HepG2 (cell line): ENCODE results near the gene VWC2L. TPM values are rescaled to one million over a fixed set of nuclear protein-coding genes. Genes with fewer than 3 reads are reported as not detected.

Experiments used
- ATAC-seq: fragments of 200-7000 bp; cut with Tn5 transposase; 3 replicates; pipeline ENCODE4 v1.9.1; 2020; ENCODE audit warnings: mild to moderate bottlenecking, moderate library complexity
- BruUV-seq: library from RNA; stranded (reverse); fragments of 400-500 nt; replicated peaks from 2 replicates; lab custom pipeline; 2021; lab: Mats Ljungman, UMichigan
- CTCF ChIA-PET: fragments of 300-600 bp; formaldehyde crosslinking; extraction: SDS; loops from one replicate; lab custom pipeline; 2021; ENCODE audit warnings: low total read pairs, inconsistent platforms, low intra/inter-chr PET ratio; lab: Yijun Ruan, JAX
- POLR2A ChIA-PET: fragments of 350-600 bp; sonication (Branson Sonifier 250); formaldehyde crosslinking; loops from one replicate; lab custom pipeline; 2020; ENCODE audit warnings: antibody characterized with exemption, inconsistent platforms; lab: Yijun Ruan, JAX
- DNase-seq: peaks from one replicate; pipeline ENCODE4 v3.0.0-alpha.2; 2015; ENCODE audit warnings: low spot score
- FAIRE-seq: peaks from 3 replicates; lab custom pipeline; 2011; peaks lifted over from hg19 to GRCh38; lab: Jason Lieb, UNC
- H2AFZ ChIP-seq: one replicate; pipeline ENCODE4 v1.6.1; 2011; ENCODE audit warnings: low read length, inconsistent platforms
- H3K27ac ChIP-seq: fragments of 300-600 bp; 3 replicates; pipeline ENCODE4 v1.8.0; 2011; ENCODE audit warnings: mixed run types, mild to moderate bottlenecking, mixed read lengths, low read length, inconsistent platforms; ENCODE audit not compliant: insufficient read depth; ENCODE audit errors: extremely low read length
- H3K27me3 ChIP-seq, 2 experiments: fragments of 200-600 bp in 1 of 2; 2 replicates in 1 of 2; 3 replicates in 1 of 2; pipeline versions ENCODE4 v1.6.0 to v1.8.0; 2011; ENCODE audit warnings: low read length in 2 of 2, mild to moderate bottlenecking in 2 of 2, moderate library complexity in 2 of 2, inconsistent platforms in 1 of 2; ENCODE audit not compliant: insufficient read depth in 2 of 2, control insufficient read depth in 1 of 2
- H3K36me3 ChIP-seq, 2 experiments: fragments of 200-600 bp in 1 of 2; replicated peaks in 1 of 2; 2 replicates in 1 of 2; 3 replicates in 1 of 2; pipeline versions ENCODE4 v1.5.1 to v1.8.0; 2011; ENCODE audit warnings: low read length in 2 of 2, inconsistent platforms in 1 of 2; ENCODE audit not compliant: insufficient read depth in 2 of 2, control insufficient read depth in 1 of 2
- H3K4me1 ChIP-seq: 2 replicates; pipeline ENCODE4 v1.5.1; 2012; ENCODE audit warnings: low read length, inconsistent platforms; ENCODE audit not compliant: insufficient read depth
- H3K4me2 ChIP-seq: 2 replicates; pipeline ENCODE4 v1.6.0; 2011; ENCODE audit warnings: low read depth, low read length, inconsistent platforms
- H3K4me3 ChIP-seq, 3 experiments: fragments of 200-600 bp in 1 of 3; sonication (generic), shearing (Covaris generic) in 1 of 3; replicated peaks in 1 of 3; 2 replicates each; pipeline ENCODE4 v1.5.1; 2011 to 2016; ENCODE audit warnings: low read length in 3 of 3, inconsistent platforms in 2 of 3, low read depth in 2 of 3, mild to moderate bottlenecking in 2 of 3, control low read depth in 1 of 3, mixed read lengths in 1 of 3; ENCODE audit not compliant: insufficient read depth in 1 of 3
- H3K79me2 ChIP-seq: one replicate; pipeline ENCODE4 v1.6.1; 2011; ENCODE audit warnings: low read length, inconsistent platforms; ENCODE audit not compliant: insufficient read depth
- H3K9ac ChIP-seq: 2 replicates; pipeline ENCODE4 v1.6.0; 2011; ENCODE audit warnings: mild to moderate bottlenecking, low read depth, low read length, inconsistent platforms; ENCODE audit not compliant: insufficient read depth
- H3K9me3 ChIP-seq: 2 replicates; pipeline ENCODE4 v1.5.1; 2012; ENCODE audit warnings: mild to moderate bottlenecking, low read length
- H4K20me1 ChIP-seq: 2 replicates; pipeline ENCODE4 v1.6.0; 2011; ENCODE audit warnings: inconsistent platforms, mild to moderate bottlenecking, low read length, moderate library complexity; ENCODE audit not compliant: insufficient read depth
- ADNP ChIP-seq: sonication (generic); formaldehyde crosslinking; IDR thresholded peaks from 2 replicates; pipeline ENCODE4 v1.4.0; 2020; ENCODE audit warnings: missing genetic modification reagents
- FOXJ3 ChIP-seq: sonication (generic); formaldehyde crosslinking; IDR thresholded peaks from 2 replicates; pipeline ENCODE4 v1.4.0; 2020; ENCODE audit warnings: missing genetic modification reagents, mild to moderate bottlenecking, borderline replicate concordance
- IRX3 ChIP-seq: sonication (generic); formaldehyde crosslinking; IDR thresholded peaks from 2 replicates; pipeline ENCODE4 v1.8.1; 2023; ENCODE audit warnings: mild to moderate bottlenecking, low read depth, missing genetic modification reagents, borderline replicate concordance
- KDM5A ChIP-seq: fragments of 200-600 bp; sonication (generic); IDR thresholded peaks from 2 replicates; pipeline ENCODE4 v1.7.0; 2018; ENCODE audit warnings: antibody characterized with exemption, mild to moderate bottlenecking, low read length, borderline replicate concordance
- KLF15 ChIP-seq: sonication (generic); formaldehyde crosslinking; IDR thresholded peaks from 2 replicates; pipeline ENCODE4 v1.8.1; 2023; ENCODE audit warnings: borderline replicate concordance, mild to moderate bottlenecking, inconsistent platforms, missing genetic modification reagents, mixed read lengths
- RXRA ChIP-seq: sonication (generic); formaldehyde crosslinking; IDR thresholded peaks from 2 replicates; pipeline ENCODE4 v1.5.1; 2020; ENCODE audit warnings: missing genetic modification reagents
- SALL2 ChIP-seq: sonication (generic); formaldehyde crosslinking; IDR thresholded peaks from 2 replicates; pipeline ENCODE4 v1.8.1; 2023; ENCODE audit warnings: mild to moderate bottlenecking, missing genetic modification reagents, inconsistent platforms
- SP1 ChIP-seq, 2 experiments: fragments of 450-650 bp in 1 of 2; sonication (generic) in 1 of 2; formaldehyde crosslinking in 1 of 2; IDR thresholded peaks; 2 replicates each; pipeline versions ENCODE4 v1.4.0 to v1.6.1; 2016 to 2020; ENCODE audit warnings: missing genetic modification reagents in 1 of 2
- ZKSCAN8 ChIP-seq: IDR thresholded peaks from 2 replicates; pipeline ENCODE4 v1.6.1; 2016; ENCODE audit warnings: borderline replicate concordance, missing genetic modification reagents, missing compliant biosample characterization
- ZNF546 ChIP-seq: sonication (generic); formaldehyde crosslinking; conservative IDR thresholded peaks from 2 replicates; pipeline ENCODE4 v1.8.1; 2023; ENCODE audit warnings: mild to moderate bottlenecking, missing genetic modification reagents
- ZNF557 ChIP-seq: sonication (generic); formaldehyde crosslinking; IDR thresholded peaks from 2 replicates; pipeline ENCODE4 v1.4.0; 2020; ENCODE audit warnings: missing genetic modification reagents
- WGBS: methylation state at CpG from one replicate; pipeline ENCODE4 v1.1.6; 2017; ENCODE audit warnings: low lambda C conversion rate; 5-methylcytosine and 5-hydroxymethylcytosine counted together
- in situ Hi-C: cut with HindIII; loops from 2 replicates; pipeline ENCODE4 v1.10.0; 2017; ENCODE audit warnings: low pct_unique_long_range_greater_than_20kb; ENCODE audit not compliant: extremely low pct_ligation_motif_present
- intact Hi-C: fragments of 100-400 bp; cut with micrococcal nuclease; formaldehyde crosslinking; loops from one replicate; pipeline ENCODE4 v1.10.0; 2022; ENCODE audit not compliant: unreplicated experiment
- polyA plus RNA-seq, 8 experiments: library from polyadenylated mRNA; depleted of rRNA in 3 of 8; stranded (reverse) in 7 of 8; unstranded in 1 of 8; fragments of >200 nt; fragmentation: Illumina TruSeq in 4 of 8; extraction: Trizol in 4 of 8; gene quantifications; 2 replicates each; pipeline versions ENCODE4 v1.2.1 to v1.2.3, GENCODE V29; 2011 to 2016; ENCODE audit warnings: low read depth in 4 of 8, missing spikeins in 1 of 8, mixed read lengths in 1 of 8; ENCODE audit not compliant: insufficient read depth in 1 of 8
- total RNA-seq, 5 experiments: library from RNA; depleted of rRNA; stranded (reverse); fragments of >200 nt; fragmentation: Illumina TruSeq; extraction: Trizol; gene quantifications; 2 replicates each; pipeline ENCODE4 v1.2.3, GENCODE V29; 2016; ENCODE audit warnings: low read depth in 1 of 5
- TF ChIP-seq, protein P1 (sequence below): sonication (generic); formaldehyde crosslinking; conservative IDR thresholded peaks from 2 replicates; pipeline ENCODE4 v1.5.0; 2020; ENCODE audit warnings: missing genetic modification reagents
- TF ChIP-seq, protein P2 (sequence below): sonication (generic); formaldehyde crosslinking; IDR thresholded peaks from 2 replicates; pipeline ENCODE4 v1.5.1; 2020; ENCODE audit warnings: mild to moderate bottlenecking, missing genetic modification reagents, borderline replicate concordance

Gene VWC2L
- total and polyA plus RNA-seq, 2 of the 13 experiments (the other 11 are each of a cell fraction or from before 2014, with no cell fraction given), result not detected

DNA sequence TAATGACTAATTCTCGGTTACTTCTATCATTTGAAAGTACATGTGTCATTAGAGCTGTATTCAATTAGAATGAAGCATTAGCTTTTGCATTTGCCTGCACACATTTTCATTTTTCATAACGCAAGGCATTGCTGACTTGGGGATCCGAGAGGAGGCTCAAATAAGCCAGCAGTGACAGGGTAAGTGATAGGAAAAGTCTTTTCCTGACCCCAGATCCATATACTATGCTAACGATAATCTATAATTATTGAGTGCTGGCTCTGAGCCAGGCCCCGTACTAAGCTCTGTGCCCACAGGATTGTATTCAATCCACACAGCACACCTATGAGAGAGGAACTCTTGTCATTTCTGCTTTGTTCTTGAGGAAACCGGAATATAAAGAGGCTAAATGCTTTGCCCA, 168.2 kb downstream of the VWC2L start:
- no peak for DNase-seq
- no peak overlapping the region for H3K9ac ChIP-seq
- no peaks in the 10 kb centered on the region for H3K79me2 ChIP-seq
- H3K36me3 ChIP-seq, result no peaks in the 10 kb centered on the region
- no peaks in the 10 kb centered on the region for H4K20me1 ChIP-seq
- 7% methylated on average over 6 of the region's 6 CpGs for WGBS
- H3K4me2 ChIP-seq, result no peak overlapping the region
- FAIRE-seq, result no peak
- no TSS peak for BruUV-seq
- peaks cover 0 to 7% of the 10 kb centered on the region in 2 experiments; a peak in 2 of 5 replicates for H3K27me3 ChIP-seq
- ChIA-PET CTCF (no interaction called here), POLR2A (no interaction called here)
- no peak overlapping the region for H2AFZ ChIP-seq
- H3K27ac ChIP-seq, result no peak overlapping the region
- no peak for ATAC-seq
- no peaks in the 10 kb centered on the region for H3K9me3 ChIP-seq
- in situ Hi-C loops, result no loop called here
- H3K4me3 ChIP-seq, result no peak overlapping the region
- TF ChIP-seq SP1 (IDR thresholded peaks at IDR 0.05) (no peak), SP1 (CRISPR knock-in tag; IDR thresholded peaks at IDR 0.05) (no peak), SALL2 (CRISPR knock-in tag) (no peak), ADNP (CRISPR knock-in tag) (no peak), ZKSCAN8 (CRISPR knock-in tag) (no peak), IRX3 (CRISPR knock-in tag) (no peak), ZNF557 (CRISPR knock-in tag) (no peak), FOXJ3 (CRISPR knock-in tag) (no peak), ZNF546 (no peak), KLF15 (CRISPR knock-in tag) (no peak), RXRA (CRISPR knock-in tag) (no peak), KDM5A (no peak)
- TF ChIP-seq, protein P1, sequence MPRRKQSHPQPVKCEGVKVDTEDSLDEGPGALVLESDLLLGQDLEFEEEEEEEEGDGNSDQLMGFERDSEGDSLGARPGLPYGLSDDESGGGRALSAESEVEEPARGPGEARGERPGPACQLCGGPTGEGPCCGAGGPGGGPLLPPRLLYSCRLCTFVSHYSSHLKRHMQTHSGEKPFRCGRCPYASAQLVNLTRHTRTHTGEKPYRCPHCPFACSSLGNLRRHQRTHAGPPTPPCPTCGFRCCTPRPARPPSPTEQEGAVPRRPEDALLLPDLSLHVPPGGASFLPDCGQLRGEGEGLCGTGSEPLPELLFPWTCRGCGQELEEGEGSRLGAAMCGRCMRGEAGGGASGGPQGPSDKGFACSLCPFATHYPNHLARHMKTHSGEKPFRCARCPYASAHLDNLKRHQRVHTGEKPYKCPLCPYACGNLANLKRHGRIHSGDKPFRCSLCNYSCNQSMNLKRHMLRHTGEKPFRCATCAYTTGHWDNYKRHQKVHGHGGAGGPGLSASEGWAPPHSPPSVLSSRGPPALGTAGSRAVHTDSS (CRISPR knock-in tag), result no peak
- TF ChIP-seq, protein P2, sequence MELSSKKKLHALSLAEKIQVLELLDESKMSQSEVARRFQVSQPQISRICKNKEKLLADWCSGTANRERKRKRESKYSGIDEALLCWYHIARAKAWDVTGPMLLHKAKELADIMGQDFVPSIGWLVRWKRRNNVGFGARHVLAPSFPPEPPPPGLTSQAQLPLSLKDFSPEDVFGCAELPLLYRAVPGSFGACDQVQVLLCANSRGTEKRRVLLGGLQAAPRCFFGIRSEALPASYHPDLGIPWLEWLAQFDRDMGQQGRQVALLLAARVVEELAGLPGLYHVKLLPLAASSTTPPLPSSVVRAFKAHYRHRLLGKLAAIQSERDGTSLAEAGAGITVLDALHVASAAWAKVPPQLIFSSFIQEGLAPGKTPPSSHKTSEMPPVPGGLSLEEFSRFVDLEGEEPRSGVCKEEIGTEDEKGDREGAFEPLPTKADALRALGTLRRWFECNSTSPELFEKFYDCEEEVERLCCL, result no peak
- TF ChIP-seq, all 625 proteins: peak for 0
- H3K4me1 ChIP-seq, result no peaks in the 10 kb centered on the region
- intact Hi-C loops, result no loop called here
